ENCODE measurements around the gene CDH4. TPM values are rescaled to one million over a fixed set of nuclear protein-coding genes. Genes with fewer than 3 reads are reported as not detected.
A peak's percentile ranks its signal among the peaks of the same experiment; 100 is the strongest.

The CDH4 gene
- total and polyA plus RNA-seq, 7 donors, result under 0.01 to 0.06 TPM; not detected in 5

DNA sequence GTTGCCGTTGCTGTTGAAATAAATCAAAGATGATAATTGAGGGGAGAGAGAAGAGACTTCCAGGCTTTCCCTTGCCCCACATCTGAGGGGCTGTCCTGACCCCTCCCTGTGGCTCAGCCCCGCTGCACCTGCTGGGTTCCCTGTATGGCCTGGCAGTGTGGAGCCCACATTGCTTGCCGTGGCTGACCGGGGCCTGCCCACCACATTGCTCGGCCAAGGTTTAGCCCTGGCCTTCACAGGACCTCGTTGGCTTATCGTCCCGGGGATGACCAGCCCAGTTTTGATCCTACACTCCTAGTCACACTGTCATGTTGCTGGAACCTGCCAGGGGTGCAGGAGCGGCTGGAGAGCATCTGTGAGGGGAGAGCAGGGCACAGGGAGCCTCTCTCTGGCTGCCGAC is 102.4 kb downstream of the CDH4 start:
- Histone ChIP-seq H3K36me3 (no peaks in the 10 kb centered on the region), H3K4me3 (no peak overlapping the region), H3K9me3 (no peaks in the 10 kb centered on the region), H3K27me3 (peaks cover 7 to 57% (median 15%) of the 10 kb centered on the region in 3 donors), H3K27ac (no peak overlapping the region), H3K4me1 (peaks cover 0 to 13% (median 2%) of the 10 kb centered on the region in 4 donors)
- 81% methylated on average over 10 of the region's 10 CpGs for WGBS, 2 donors
- DNase-seq, result no peak
- TF ChIP-seq EP300 (IDR thresholded peaks at IDR 0.05) (no peak), POLR2AphosphoS5 (IDR thresholded peaks at IDR 0.05) (no peak), POLR2A (IDR thresholded peaks at IDR 0.05) (no peak), CTCF (IDR thresholded peaks at IDR 0.05) (no peak)
- intact Hi-C loops (cut with DNase I), result no loop called here

DNA sequence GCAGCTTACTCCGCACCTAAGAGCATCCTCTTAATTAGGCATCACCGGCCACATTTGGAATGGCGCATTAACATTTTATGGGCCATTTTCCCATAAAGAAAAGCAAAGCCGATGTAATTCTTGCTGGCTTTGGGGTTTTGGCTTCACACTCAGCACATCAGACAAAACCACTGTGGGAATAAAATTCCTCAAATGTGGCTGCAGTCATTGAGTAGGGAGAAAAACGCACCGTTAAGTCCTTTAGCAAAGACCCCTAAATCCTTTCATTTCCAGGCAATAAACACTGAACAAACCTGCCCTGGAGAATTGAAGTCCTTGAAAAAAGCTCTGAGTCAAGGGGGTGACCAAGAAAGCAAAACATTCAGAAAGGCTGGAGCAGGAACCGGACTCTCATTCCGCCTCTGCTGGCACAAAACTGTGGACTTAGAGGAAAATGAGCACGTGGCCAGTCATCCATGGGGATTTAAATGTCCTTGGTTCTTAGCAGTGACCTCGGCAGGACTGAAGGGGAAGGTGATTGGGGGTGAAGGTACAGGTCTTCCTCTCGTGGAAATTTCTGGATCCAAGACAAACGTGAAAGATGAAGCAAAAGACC is 102.9 kb downstream of the CDH4 start:
- peaks cover 7 to 58% (median 15%) of the 10 kb centered on the region in 3 donors for H3K27me3 ChIP-seq
- no peak overlapping the region for H3K4me3 ChIP-seq
- TF ChIP-seq POLR2A (IDR thresholded peaks at IDR 0.05) (no peak), CTCF (IDR thresholded peaks at IDR 0.05) (no peak), POLR2AphosphoS5 (IDR thresholded peaks at IDR 0.05) (no peak), EP300 (IDR thresholded peaks at IDR 0.05) (no peak)
- WGBS, 2 donors, result 64 to 74% methylated on average over 12 of the region's 12 CpGs
- H3K36me3 ChIP-seq, result no peaks in the 10 kb centered on the region
- no peaks in the 10 kb centered on the region for H3K9me3 ChIP-seq
- H3K27ac ChIP-seq, result no peak overlapping the region
- no peak for DNase-seq
- intact Hi-C loops (cut with DNase I), result no loop called here
- peaks cover 0 to 13% (median 2%) of the 10 kb centered on the region in 4 donors for H3K4me1 ChIP-seq

DNA sequence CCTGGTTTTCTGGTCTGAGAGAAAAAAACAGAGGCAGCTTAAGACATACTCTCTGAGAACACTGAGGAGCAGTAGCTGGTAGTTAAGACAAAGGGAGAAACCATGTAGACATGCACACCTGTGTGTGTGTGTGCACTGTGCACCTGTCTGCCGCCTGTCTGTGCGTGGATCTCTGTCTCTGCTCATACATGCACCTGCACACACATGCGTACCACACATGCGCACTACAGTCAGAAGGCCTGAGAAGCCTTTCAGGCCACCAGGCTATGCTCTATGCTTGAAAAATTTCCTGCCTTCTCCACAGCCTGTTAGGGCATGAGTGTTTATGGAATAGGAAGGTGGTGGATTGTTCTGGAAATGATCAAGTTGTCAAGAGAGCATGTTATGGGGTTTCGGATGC is 103.5 kb downstream of the CDH4 start:
- intact Hi-C loops (cut with DNase I), result no loop called here
- Histone ChIP-seq H3K27ac (no peak overlapping the region), H3K4me1 (peaks cover 0 to 13% (median 2%) of the 10 kb centered on the region in 4 donors), H3K4me3 (no peak overlapping the region), H3K27me3 (peaks cover 7 to 61% (median 14%) of the 10 kb centered on the region in 3 donors), H3K36me3 (no peaks in the 10 kb centered on the region), H3K9me3 (no peaks in the 10 kb centered on the region)
- no peak for DNase-seq
- TF ChIP-seq POLR2AphosphoS5 (IDR thresholded peaks at IDR 0.05), result peak in 2 of 4 donors; percentile 26 to 49
- no peak for TF ChIP-seq EP300 (IDR thresholded peaks at IDR 0.05)
- WGBS, 2 donors, result 77 to 84% methylated on average over 5 of the region's 5 CpGs

DNA sequence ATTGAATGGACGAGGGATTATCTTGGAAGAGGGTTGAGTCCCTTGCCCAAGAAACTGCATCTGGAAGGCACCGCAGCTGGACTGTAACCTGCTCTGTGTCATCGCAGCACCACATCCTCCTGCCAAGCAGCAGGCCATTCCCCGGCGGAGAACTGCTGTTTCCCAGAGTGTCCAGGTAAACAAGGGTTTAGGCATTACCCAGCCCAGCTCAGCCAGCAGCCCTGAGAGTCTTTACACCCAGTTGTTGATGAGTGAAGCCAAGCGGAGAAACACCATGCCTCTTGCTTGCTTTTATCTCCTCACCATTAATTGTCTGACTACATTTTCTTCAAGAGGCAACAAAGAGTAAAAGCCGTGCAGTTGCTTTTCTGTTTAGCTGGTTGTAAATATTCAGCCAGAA is 104.1 kb downstream of the CDH4 start:
- 60 to 65% methylated on average over 7 of the region's 7 CpGs for WGBS, 2 donors
- no peaks in the 10 kb centered on the region for H3K36me3 ChIP-seq
- intact Hi-C loops (cut with DNase I), result no loop called here
- no peaks in the 10 kb centered on the region for H3K9me3 ChIP-seq
- no peak overlapping the region for H3K4me3 ChIP-seq
- H3K27me3 ChIP-seq, result peaks cover 7 to 60% (median 10%) of the 10 kb centered on the region in 3 donors
- TF ChIP-seq POLR2AphosphoS5 (IDR thresholded peaks at IDR 0.05) (no peak), POLR2A (IDR thresholded peaks at IDR 0.05) (no peak), CTCF (IDR thresholded peaks at IDR 0.05) (no peak), EP300 (IDR thresholded peaks at IDR 0.05) (no peak)
- no peak overlapping the region for H3K27ac ChIP-seq
- peaks cover 0 to 13% (median 2%) of the 10 kb centered on the region in 4 donors for H3K4me1 ChIP-seq
- DNase-seq, result peak; percentile 47

- Histone ChIP-seq H3K4me3 (no peak overlapping the region), H3K27ac (no peak overlapping the region), H3K9me3 (no peaks in the 10 kb centered on the region), H3K36me3 (no peaks in the 10 kb centered on the region), H3K27me3 (peaks cover 3 to 58% (median 10%) of the 10 kb centered on the region in 3 donors), H3K4me1 (peaks cover 0 to 13% (median 2%) of the 10 kb centered on the region in 4 donors)
- TF ChIP-seq POLR2A (IDR thresholded peaks at IDR 0.05), result no peak
- 83 to 89% methylated on average over 11 of the region's 11 CpGs for WGBS, 2 donors
- no peak for DNase-seq
- intact Hi-C loops (cut with DNase I), result no loop called here
Measured at GRCh38 chr20:61357119-61357518, 105.1 kb downstream of the CDH4 start.

- WGBS, 2 donors, result 79 to 86% methylated on average over 17 of the region's 17 CpGs
- H3K4me1 ChIP-seq, result peaks cover 0 to 13% (median 2%) of the 10 kb centered on the region in 4 donors
Measured at GRCh38 chr20:61359254-61359653, 107.2 kb downstream of the CDH4 start.

More at GRCh38 chr20:61359254-61359653, 107.2 kb downstream of the CDH4 start:
- H3K9me3 ChIP-seq, result no peaks in the 10 kb centered on the region
- no peak overlapping the region for H3K27ac ChIP-seq
- H3K27me3 ChIP-seq, result peaks cover 0 to 44% (median 0%) of the 10 kb centered on the region in 3 donors
- no peak for TF ChIP-seq POLR2A (IDR thresholded peaks at IDR 0.05)
- intact Hi-C loops (cut with DNase I), result no loop called here
- no peaks in the 10 kb centered on the region for H3K36me3 ChIP-seq
- no peak overlapping the region for H3K4me3 ChIP-seq
- DNase-seq, result no peak

Measured in sigmoid colon (tissue), 7 donors.